Retina (tissue), 1 donor: Measurements from ENCODE around the gene RGS12.
"Not testable (repeated sequence)": the region's sequence is repeated elsewhere in the genome, so short reads cannot be mapped to it uniquely, and the experiment has no call there.

Experiments
- DNase-seq: peaks from one replicate; pipeline ENCODE4 v3.0.0-alpha.2; 2016

RGS12 gene

GRCh38 chr4:3299976-3300671 lies 7.3 kb downstream of the RGS12 start:
- peak; percentile 37 for DNase-seq

- not testable (repeated sequence) for DNase-seq
Measured at GRCh38 chr4:3300882-3301281, 8.1 kb downstream of the RGS12 start.

DNA sequence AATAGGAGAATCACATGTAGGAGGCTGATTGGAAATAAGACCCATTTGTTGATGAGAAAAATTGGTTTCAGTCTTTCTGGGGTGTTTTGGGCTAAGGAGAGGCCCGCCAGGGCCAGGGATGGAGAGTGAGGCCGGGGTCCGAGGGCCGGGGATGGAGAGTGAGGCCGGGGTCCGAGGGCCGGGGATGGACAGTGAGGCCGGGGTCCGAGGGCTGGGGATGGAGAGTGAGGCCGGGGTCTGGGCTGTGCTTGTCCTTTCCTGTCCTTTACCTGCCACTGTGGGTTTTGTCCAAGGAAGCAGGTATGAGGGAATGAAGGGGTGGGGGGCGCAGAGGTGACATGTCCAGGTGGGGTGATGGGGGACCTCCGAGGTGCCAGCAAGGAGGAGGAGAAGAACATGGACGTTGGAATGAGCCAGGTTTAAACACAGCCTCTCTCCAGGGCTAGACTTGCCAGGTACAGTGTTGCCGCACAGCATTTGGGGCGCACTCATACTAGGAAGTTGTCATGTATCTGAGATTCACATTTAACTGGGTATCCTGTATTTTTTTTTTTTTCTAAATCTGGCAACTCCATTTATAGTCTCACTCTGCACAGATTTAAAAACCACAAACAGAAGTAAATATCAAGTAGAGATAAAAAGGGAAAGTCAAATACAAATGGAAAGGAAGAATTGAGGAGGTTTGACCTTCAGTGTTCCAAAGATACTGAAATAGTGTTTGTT lies 8.8 kb downstream of the RGS12 start:
- DNase-seq: no peak

DNA sequence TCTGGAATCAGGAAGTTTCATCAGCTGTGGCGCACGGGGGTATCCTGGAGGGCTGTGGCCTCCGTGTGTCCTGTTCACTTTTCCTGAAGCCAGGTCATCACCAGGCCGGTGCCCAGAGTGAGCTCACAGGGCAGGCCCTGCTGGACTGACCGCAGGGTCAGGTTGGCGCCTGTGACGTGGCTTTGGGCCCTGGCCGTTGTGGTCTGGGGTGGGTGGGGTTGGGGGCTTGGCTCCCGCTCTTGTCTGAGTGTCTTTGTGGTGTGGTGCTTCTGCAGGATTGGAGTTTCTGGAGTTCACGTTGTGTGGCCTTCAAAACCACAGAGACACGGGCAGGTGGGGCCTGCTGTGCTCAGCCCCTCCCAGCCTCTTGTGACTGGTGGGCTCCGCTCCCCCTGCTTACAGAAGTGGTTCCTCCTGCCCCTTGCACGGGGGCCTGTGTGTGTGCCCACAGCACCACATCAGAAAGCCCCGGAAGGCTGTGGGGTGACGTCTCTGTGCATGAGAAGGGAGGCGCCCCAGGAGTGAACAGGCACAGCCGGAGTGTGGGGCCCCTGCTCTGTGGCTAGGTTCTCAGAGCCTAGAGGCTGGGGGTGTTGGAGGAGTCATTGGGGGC lies 9.5 kb downstream of the RGS12 start:
- no peak for DNase-seq

GRCh38 chr4:3302786-3303564 lies 10.2 kb downstream of the RGS12 start:
- no peak for DNase-seq

- DNase-seq: no peak
Measured at GRCh38 chr4:3303565-3303824, 10.7 kb downstream of the RGS12 start.

DNA sequence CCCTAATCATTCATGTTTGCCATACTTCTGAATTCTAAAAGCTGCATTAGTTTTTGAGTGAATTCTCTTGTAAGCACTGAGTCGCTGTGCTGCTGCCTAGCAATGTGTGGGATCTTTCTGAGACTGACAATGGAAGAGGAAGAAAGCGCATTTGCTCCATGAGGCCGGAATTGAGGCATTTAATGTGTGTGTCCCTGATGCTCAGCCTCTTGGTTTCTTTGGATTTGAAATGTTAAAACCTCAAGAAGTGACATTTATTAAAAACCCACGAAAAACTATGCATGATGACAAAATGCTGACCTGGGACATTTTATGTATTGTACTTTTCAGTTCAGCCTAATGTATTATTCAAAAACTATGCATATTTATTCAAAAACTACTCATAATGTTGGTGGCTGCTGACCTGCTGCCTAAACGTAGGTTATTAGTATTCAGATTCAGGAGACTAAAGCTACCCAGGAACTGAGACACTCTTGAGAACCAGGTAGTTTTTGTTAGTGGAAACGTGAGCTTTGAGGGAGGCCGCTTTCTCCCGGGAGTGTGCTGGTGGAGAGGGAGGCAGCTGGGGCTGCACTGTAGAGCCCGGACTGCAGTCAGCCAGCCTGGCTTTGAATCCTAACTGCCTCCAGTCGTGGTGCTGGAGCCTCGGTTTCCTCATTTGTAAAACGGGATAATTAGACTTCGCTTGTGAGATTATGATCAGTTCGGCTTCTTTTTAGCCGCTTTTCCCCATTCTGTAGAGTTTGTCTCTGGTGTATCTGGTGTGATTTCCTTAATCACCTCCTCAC lies 11.3 kb downstream of the RGS12 start:
- DNase-seq: no peak

DNA sequence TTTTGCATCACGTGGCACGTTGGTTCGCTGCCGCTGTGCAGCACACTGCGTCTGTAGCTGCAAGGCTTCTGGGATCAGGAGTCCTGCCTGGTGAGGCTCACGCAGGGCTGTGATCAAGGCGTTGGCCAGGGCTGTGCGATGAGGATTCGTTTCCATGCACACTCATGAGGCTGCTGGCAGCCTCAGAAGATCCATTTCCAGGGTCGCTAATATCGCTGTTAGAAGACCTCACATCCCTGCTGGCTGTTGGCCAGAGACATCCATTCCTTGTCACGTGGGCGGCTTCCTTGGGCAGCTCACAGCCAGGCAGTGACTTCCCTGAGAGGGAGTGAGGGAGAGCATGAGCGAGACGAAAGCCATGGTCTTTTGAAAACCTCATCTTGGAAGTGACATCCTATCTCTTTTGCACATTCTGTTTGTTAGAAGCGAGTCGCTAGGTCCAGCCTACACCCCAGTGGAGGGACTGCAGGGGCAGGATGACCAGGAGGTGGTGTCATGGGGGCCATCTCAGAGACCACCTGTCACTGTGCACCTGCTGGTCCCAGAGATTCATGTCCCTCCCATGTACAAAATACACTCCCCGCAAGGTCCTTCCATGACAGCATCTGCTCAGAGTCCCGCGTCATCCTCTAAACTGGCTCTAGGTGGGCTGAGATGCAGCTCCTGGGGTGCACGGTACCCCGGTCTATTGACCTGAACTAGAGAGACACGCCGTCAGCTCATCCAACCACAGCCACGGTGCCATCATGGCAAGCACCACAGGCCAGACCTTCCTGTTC lies 12.2 kb downstream of the RGS12 start:
- DNase-seq: no peak

DNA sequence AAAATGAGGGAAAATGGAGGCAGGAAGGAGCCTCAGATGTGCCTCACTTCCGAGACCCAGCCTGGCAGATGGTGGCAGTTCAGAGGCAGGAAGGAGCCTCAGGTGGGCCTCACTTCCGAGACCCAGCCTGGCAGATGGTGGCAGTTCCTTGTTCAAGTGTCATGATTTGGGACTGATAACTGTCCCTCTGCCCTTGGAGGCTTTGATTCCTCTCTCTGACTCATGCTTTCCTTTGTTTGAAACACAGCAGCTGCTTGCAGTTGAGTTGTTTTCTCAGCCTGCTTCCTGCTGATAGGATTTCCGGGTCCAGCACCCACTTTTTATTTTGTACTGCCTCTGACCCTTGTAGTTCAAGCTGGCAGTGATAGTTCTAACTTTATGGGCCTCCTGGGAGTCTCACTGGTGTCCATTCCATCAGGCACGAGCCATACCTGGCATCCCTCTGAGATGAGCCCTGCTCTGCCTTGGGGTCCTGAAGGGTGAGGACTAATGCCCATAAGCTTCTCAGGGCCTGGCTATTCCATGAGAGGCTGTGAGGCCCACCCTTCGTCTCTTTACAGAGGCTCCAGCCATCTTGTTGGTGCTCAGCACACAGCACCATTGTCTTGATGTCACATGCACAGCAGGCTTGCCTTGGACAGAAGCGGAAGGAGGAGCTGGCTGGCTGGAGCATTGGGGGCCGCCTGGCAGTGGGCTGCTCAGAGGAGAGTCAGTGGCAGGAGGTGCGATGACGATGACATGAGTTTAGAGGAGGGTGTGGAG lies 13.0 kb downstream of the RGS12 start:
- no peak for DNase-seq

- no peak for DNase-seq
Measured at GRCh38 chr4:3306450-3306849, 13.6 kb downstream of the RGS12 start.

- no peak for DNase-seq
Measured at GRCh38 chr4:3307060-3307459, 14.2 kb downstream of the RGS12 start.

GRCh38 chr4:3307486-3307885 lies 14.7 kb downstream of the RGS12 start:
- DNase-seq: no peak

DNA sequence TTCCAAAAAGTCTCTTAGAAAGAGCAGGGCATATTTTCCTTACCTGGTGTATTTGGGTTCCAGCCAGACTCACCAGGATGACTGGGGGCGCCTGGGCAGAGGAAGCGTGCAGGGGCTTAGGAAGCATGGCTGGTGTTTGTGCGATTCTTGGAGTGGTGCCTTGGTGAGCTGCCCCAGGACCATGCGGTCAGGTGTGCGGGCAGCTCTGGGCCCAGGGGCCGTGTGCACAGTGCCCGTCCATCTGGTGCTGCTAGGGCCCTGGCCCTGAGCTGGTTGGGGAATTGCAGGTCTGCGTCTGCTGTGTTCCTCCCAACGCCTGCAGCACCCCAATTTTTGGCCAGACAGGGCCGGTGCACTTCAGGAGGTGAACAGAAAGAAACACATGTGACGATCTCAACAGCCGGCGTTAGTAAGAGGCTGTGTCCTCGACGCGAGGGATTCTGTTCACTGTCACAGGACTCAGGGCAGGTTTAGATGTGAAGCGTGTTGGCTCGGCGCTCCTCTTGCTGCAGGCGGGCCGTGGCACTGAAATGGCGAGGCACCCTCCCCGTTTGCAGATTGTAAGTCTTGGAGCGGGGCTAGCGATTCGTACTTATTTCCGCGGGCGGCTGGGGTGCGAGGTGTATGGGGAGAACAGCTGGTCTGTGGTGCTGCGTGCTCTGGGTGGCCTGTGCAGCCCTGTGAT lies 15.2 kb downstream of the RGS12 start:
- DNase-seq: no peak

- no peak for DNase-seq
Measured at GRCh38 chr4:3308691-3309090, 15.9 kb downstream of the RGS12 start.

DNA sequence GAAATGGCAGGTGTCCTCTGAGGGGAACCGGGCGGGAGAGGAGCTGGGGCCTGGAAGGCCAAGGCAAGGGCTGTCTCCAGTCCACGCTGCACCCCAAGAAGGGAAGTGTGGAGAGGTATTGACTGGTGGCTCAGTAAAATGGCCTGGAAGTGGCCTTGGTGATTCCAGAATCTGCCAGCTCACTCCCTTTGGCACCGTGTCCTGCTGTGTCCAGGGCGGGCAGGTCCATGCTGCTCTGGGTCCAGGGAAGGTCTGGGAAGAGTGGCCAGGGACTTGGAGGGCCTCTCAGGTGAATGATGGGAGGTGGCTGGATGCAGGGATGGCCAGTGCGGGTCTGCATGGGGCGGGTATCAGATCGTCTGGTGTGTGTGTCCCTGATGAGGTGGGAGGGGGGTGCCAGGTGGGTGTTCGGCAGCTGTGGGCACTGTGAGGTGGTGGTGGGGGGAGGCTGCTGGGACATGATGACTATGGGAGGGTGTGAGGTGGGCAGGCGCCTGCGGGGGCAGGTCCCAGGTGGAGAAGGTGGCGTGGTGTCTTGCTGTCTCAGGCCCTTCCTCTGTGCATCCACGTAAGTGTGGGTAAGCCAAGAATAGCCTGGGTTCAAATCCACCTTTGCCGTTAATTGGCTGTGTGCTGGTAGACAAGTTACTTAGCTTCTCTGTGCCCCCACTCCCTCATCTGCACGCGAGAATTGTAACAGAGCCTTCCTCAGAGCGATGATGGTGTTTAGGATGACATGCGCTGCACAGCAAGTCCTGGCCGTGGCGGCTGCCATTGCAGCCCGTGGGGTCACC lies 17.7 kb downstream of the RGS12 start:
- DNase-seq: no peak

- DNase-seq: no peak
Measured at GRCh38 chr4:3311095-3311372, 18.2 kb downstream of the RGS12 start.

- no peak for DNase-seq
Measured at GRCh38 chr4:3311489-3312171, 18.8 kb downstream of the RGS12 start.

DNA sequence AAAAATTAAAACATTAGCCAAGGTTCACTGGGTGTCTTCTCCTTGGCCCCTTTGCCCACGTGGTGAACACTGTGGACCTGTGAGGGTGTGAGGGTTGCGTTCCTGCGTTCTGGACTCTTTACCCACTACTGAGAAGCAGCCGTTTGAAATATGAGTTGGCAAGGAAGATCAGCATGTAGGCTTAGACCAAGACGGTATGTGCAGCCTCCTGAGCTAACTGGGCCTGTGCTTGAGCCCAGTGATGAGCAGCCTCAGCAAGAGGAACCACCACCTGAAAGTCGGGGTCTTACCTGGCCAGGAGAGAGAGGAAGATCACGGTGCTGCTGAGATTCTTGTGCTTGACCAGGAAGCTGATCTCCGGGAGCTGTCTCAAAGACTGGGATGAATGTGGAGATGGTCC lies 19.5 kb downstream of the RGS12 start:
- DNase-seq: no peak

DNA sequence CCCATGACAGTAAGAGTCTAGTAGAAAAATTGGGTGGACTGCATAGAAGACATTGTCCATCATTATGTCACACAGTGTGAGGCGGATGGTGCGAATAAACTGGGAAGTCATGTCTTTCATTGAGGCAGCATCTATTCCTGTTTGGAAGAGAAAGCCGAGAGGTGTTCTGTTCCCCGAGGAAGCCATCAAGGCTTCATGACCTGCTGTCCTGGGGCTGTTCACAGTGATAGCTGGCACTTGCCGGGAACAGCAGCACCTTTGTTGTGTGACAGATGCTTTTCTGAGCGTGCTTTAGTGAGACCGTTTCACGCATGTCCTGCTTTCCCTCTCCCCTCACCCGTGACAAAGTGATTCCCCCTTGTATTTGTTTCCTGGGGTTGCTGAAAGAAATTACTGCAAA lies 20.3 kb downstream of the RGS12 start:
- DNase-seq: no peak
